SK-N-MC (cell line): Measurements from ENCODE around the gene GAL3ST1.

Experiments
- EZH2 ChIP-seq: fragments of 200-600 bp; sonication (generic); IDR thresholded peaks from one replicate; pipeline ENCODE4 v1.6.1; 2017; ENCODE audit warnings: antibody characterized with exemption
- FOXP2 ChIP-seq: optimal IDR thresholded peaks from 2 replicates; pipeline ENCODE3; 2011; ENCODE audit warnings: mild to moderate bottlenecking, moderate library complexity; ENCODE audit not compliant: insufficient read depth; ENCODE audit errors: extremely low read length, control extremely low read depth
- POLR2AphosphoS5 ChIP-seq: IDR thresholded peaks from 2 replicates; pipeline ENCODE4 v1.6.1; 2012; ENCODE audit warnings: mild to moderate bottlenecking, low read depth, low read length, borderline replicate concordance

DNA sequence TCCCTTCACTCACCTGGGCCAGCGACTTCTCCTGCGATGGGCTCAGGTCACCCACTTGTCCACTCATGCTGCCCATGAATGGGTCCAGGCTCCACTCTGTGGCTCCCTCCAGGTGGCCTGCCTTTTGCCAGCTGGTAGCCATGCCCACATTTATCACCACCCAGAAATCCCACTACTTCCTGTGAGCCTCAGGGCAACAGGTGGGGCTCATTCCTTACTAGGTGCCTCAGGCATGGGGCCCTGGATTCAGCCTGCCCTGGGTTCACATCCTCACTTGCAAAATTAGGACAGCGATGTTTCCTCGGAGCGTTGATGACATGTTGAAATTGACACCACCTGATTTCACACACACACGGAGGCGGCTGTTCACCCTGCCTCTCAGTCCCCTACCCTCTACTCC, 27.8 kb downstream of the GAL3ST1 start, which contains the start of gene SEC14L6:
- TF ChIP-seq EZH2 (no peak), POLR2AphosphoS5 (no peak), FOXP2 (no peak)
